ENCODE data around the gene TSPAN16. TPM values are rescaled to one million over a fixed set of nuclear protein-coding genes. Genes with fewer than 3 reads are reported as not detected.

The TSPAN16 gene
- total RNA-seq, 4 donors from 2014 or later = not detected

- peak in 1 of 4 experiments; percentile 16 for TF ChIP-seq CTCF (IDR thresholded peaks at IDR 0.05)
- no peak for TF ChIP-seq EP300 (IDR thresholded peaks at IDR 0.05)
- peak; percentile 53 for TF ChIP-seq POLR2AphosphoS5 (IDR thresholded peaks at IDR 0.05)
- peak; percentile 69 to 72 for TF ChIP-seq POLR2A (IDR thresholded peaks at IDR 0.05)
- ATAC-seq = peak; percentile 97
- H3K9me3 ChIP-seq = no peaks in the 10 kb centered on the region
- H3K36me3 ChIP-seq = peaks cover 0 to 32% of the 10 kb centered on the region in 2 donors
- H3K4me3 ChIP-seq = peak within 1 kb of the TSS; percentile 76 to 92
- H3K27ac ChIP-seq = peak within 1 kb of the TSS; percentile 61 to 86 (median 82)
- WGBS, 2 donors (ENCODE audit: low coverage in 1 of 2) = 0 to 5% methylated on average over 2 to 7 of the region's 62 CpGs
- no peaks in the 10 kb centered on the region for H3K27me3 ChIP-seq
- peaks cover 0 to 31% (median 10%) of the 10 kb centered on the region in 3 donors for H3K4me1 ChIP-seq
Observed at GRCh38 chr19:11355160-11356073, 59.5 kb downstream of the TSPAN16 start, which contains the start of gene PLPPR2. Gene PLPPR2 (plus strand): TSS chr19:11355432. CDS start chr19:11357674, 2,242 bp downstream.

- H3K4me3 ChIP-seq = peak overlapping the region; percentile 76 to 92
- TF ChIP-seq EP300 (IDR thresholded peaks at IDR 0.05) (no peak), POLR2A (IDR thresholded peaks at IDR 0.05) (no peak), POLR2AphosphoS5 (IDR thresholded peaks at IDR 0.05) (no peak), CTCF (IDR thresholded peaks at IDR 0.05) (no peak)
- WGBS, 2 donors (ENCODE audit: low coverage in 1 of 2) = 90% methylated on average over 4 of the region's 6 CpGs; no CpG with 5 or more reads in 1 of the 2 donors
Observed at GRCh38 chr19:11356074-11356397, 60.1 kb downstream of the TSPAN16 start.

GRCh38 chr19:11356676-11357550, 61.0 kb downstream of the TSPAN16 start:
- Histone ChIP-seq H3K4me1 (peaks cover 0 to 31% (median 10%) of the 10 kb centered on the region in 3 donors), H3K27me3 (no peaks in the 10 kb centered on the region), H3K4me3 (no peak overlapping the region), H3K9me3 (no peaks in the 10 kb centered on the region), H3K36me3 (peaks cover 0 to 47% of the 10 kb centered on the region in 2 donors), H3K27ac (peak overlapping the region in 2 of 4 donors; percentile 13 to 86)
- ATAC-seq = no peak
- WGBS, 2 donors (ENCODE audit: low coverage in 1 of 2) = 52 to 60% methylated on average over 1 to 2 of the region's 11 CpGs
- no peak for TF ChIP-seq POLR2A (IDR thresholded peaks at IDR 0.05)
- TF ChIP-seq CTCF (IDR thresholded peaks at IDR 0.05) = no peak
- no peak for TF ChIP-seq POLR2AphosphoS5 (IDR thresholded peaks at IDR 0.05)
- TF ChIP-seq EP300 (IDR thresholded peaks at IDR 0.05) = no peak

More at GRCh38 chr19:11356074-11356397, 60.1 kb downstream of the TSPAN16 start:
- ATAC-seq = no peak
- H3K27me3 ChIP-seq = no peaks in the 10 kb centered on the region
- H3K36me3 ChIP-seq = peaks cover 0 to 38% of the 10 kb centered on the region in 2 donors
- H3K9me3 ChIP-seq = no peaks in the 10 kb centered on the region
- peak overlapping the region in 3 of 4 donors; percentile 80 to 86 (median 83) for H3K27ac ChIP-seq
- peaks cover 0 to 31% (median 10%) of the 10 kb centered on the region in 3 donors for H3K4me1 ChIP-seq

GRCh38 chr19:11359421-11359820, 63.5 kb downstream of the TSPAN16 start:
- Histone ChIP-seq H3K27ac (no peak overlapping the region), H3K36me3 (peaks cover 0 to 72% of the 10 kb centered on the region in 2 donors)
- WGBS, 2 donors (ENCODE audit: low coverage in 1 of 2) = 70 to 100% methylated on average over 1 to 4 of the region's 11 CpGs

More at GRCh38 chr19:11359421-11359820, 63.5 kb downstream of the TSPAN16 start:
- Histone ChIP-seq H3K27me3 (no peaks in the 10 kb centered on the region), H3K4me3 (no peak overlapping the region), H3K4me1 (peaks cover 0 to 31% (median 10%) of the 10 kb centered on the region in 3 donors), H3K9me3 (no peaks in the 10 kb centered on the region)
- no peak for ATAC-seq
- TF ChIP-seq POLR2AphosphoS5 (IDR thresholded peaks at IDR 0.05) (no peak), CTCF (IDR thresholded peaks at IDR 0.05) (no peak), EP300 (IDR thresholded peaks at IDR 0.05) (no peak), POLR2A (IDR thresholded peaks at IDR 0.05) (no peak)

Data from gastroesophageal sphincter (tissue), 4 donors.